ENCODE measurements around the gene SRC. TPM values are rescaled to one million over a fixed set of nuclear protein-coding genes. Genes with fewer than 3 reads are reported as not detected.
A peak's percentile ranks its signal among the peaks of the same experiment; 100 is the strongest.

Gene SRC
- total RNA-seq, 1 donor from 2014 or later, result 6.4 TPM

GRCh38 chr20:37373020-37373598 lies 27.2 kb downstream of the SRC start:
- Mint-ChIP-seq H3K4me3 (no peak overlapping the region), H3K27me3 (ENCODE audit: insufficient read depth) (no peaks in the 10 kb centered on the region), H3K4me1 (ENCODE audit: low read depth) (peaks cover 10% of the 10 kb centered on the region)

GRCh38 chr20:37375227-37375626 lies 29.3 kb downstream of the SRC start:
- Mint-ChIP-seq H3K4me3 (no peak overlapping the region), H3K9me3 (no peaks in the 10 kb centered on the region), H3K27me3 (ENCODE audit: insufficient read depth) (no peaks in the 10 kb centered on the region), H3K36me3 (ENCODE audit: low read depth) (no peaks in the 10 kb centered on the region), H3K4me1 (ENCODE audit: low read depth) (peaks cover 10% of the 10 kb centered on the region), H3K27ac (no peak overlapping the region)
- intact Hi-C loops (cut with micrococcal nuclease), result no loop called here
- DNase-seq (ENCODE audit: low spot score), result no peak

More at GRCh38 chr20:37373020-37373598, 27.2 kb downstream of the SRC start:
- H3K27ac Mint-ChIP-seq, result no peak overlapping the region
- H3K9me3 Mint-ChIP-seq, result no peaks in the 10 kb centered on the region
- no peak for DNase-seq (ENCODE audit: low spot score)
- no peaks in the 10 kb centered on the region for H3K36me3 Mint-ChIP-seq (ENCODE audit: low read depth)
- intact Hi-C loops (cut with micrococcal nuclease), result no loop called here

- peaks cover 10% of the 10 kb centered on the region for H3K4me1 Mint-ChIP-seq (ENCODE audit: low read depth)
- intact Hi-C loops (cut with micrococcal nuclease), result no loop called here
- no peaks in the 10 kb centered on the region for H3K9me3 Mint-ChIP-seq
- no peak for DNase-seq (ENCODE audit: low spot score)
- H3K27ac Mint-ChIP-seq, result no peak overlapping the region
- no peak overlapping the region for H3K4me3 Mint-ChIP-seq
- no peaks in the 10 kb centered on the region for H3K27me3 Mint-ChIP-seq (ENCODE audit: insufficient read depth)
- no peaks in the 10 kb centered on the region for H3K36me3 Mint-ChIP-seq (ENCODE audit: low read depth)
Measured at GRCh38 chr20:37376324-37376723, 30.4 kb downstream of the SRC start.

DNA sequence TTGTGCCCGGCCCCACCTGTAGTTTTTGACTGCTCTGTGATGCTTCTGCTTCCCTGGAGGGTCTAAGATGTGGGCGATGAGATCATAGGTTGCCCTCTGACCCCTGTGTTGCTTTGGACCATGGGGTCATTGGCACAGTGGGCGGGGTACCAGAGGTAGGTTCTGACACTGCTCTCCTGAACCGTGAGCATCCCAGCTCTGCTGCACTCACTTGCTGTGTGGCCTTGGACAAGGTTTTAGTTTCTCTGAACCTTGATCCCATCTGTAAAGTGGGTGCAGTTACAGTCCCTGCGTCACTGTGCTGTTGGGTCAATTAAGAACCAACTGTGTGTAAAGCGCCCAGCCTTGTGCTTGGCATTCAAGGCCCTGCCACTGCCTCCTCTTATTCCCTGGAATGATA lies 30.9 kb downstream of the SRC start:
- no peaks in the 10 kb centered on the region for H3K36me3 Mint-ChIP-seq (ENCODE audit: low read depth)
- H3K4me1 Mint-ChIP-seq (ENCODE audit: low read depth), result peaks cover 10% of the 10 kb centered on the region
- no peak overlapping the region for H3K4me3 Mint-ChIP-seq
- no peaks in the 10 kb centered on the region for H3K9me3 Mint-ChIP-seq
- no peak overlapping the region for H3K27ac Mint-ChIP-seq
- intact Hi-C loops (cut with micrococcal nuclease), result no loop called here
- H3K27me3 Mint-ChIP-seq (ENCODE audit: insufficient read depth), result no peaks in the 10 kb centered on the region
- no peak for DNase-seq (ENCODE audit: low spot score)

DNA sequence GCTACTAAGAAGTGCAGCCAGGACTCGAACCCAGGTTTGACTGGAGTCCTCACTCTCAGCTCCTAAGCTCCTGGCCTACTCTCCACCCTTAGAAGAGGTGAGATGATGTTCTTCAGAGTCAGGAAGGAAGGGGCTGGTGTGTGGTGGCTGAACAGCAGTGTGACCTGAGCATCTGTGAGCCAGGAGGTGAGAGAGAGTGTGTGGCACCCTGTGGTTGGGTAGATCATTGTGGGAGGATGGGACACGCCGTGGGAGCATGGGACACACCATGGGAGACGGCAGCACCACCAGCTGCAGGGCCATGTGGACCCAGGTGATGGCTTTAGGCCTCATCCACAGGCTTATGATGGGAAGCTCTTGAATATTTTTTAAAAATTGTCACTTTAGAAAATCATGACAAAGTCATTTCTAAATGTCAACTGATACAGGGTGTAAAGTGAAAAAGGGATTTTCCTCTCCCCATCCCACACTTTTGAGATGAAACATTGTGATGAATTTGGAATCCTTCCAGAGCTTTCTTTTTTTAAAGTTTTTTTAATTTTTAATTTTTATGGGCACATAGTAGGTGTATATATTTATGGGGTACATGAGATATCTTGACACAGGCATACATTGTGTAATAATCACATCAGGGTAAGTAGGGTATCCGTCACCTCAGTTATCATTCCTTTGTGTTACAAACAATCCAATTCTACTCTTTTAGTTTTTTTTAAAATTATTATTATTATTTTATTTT lies 31.6 kb downstream of the SRC start:
- Mint-ChIP-seq H3K36me3 (ENCODE audit: low read depth) (no peaks in the 10 kb centered on the region), H3K4me3 (no peak overlapping the region), H3K9me3 (no peaks in the 10 kb centered on the region), H3K27ac (peak overlapping the region; percentile 24), H3K4me1 (ENCODE audit: low read depth) (peaks cover 10% of the 10 kb centered on the region), H3K27me3 (ENCODE audit: insufficient read depth) (no peaks in the 10 kb centered on the region)
- DNase-seq (ENCODE audit: low spot score), result no peak
- intact Hi-C loops (cut with micrococcal nuclease), result no loop called here

- H3K4me1 Mint-ChIP-seq (ENCODE audit: low read depth), result peaks cover 10% of the 10 kb centered on the region
Measured at GRCh38 chr20:37378420-37378784, 32.5 kb downstream of the SRC start.

DNA sequence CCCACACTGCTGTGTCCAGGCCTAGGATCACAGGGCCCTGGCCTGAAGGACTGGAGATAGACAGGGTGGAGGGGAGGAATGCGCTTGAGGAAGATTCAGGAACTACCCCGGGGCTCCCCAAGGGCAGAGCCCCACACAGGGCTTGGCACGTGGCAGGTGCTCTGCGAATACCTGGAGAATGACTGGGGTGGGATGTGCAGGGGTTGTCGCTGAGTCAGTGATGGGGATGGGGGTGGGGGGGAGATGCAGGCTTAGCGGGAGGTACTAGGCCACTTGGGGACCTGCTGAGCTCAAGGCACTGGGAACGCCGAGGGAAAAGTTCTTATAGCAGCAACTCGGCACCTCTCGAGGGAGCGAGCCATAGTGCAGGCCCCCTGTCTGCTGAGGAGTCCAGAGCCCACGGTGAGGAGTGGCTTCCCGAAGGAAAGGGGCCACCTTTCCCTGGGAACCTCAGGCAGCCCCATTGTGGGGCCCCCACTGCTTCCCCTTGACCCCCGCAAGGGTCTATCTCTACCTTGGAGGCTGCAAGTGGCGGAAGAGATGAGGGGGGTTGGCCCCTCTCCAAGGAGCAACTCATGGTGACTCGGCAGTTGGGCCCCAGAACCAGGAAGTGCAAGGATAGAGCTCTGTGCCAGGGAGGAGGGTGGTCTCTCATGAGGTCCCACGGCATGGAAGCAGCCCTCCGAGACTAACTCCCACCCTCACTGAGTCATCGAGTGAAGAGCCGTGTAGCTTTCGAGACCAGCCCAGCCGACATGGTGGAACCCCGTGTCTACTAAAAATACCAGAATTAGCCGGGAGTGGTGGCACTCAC lies 33.1 kb downstream of the SRC start:
- DNase-seq (ENCODE audit: low spot score), result no peak
- Mint-ChIP-seq H3K36me3 (ENCODE audit: low read depth) (no peaks in the 10 kb centered on the region), H3K9me3 (no peaks in the 10 kb centered on the region), H3K27ac (no peak overlapping the region), H3K4me1 (ENCODE audit: low read depth) (peaks cover 10% of the 10 kb centered on the region), H3K27me3 (ENCODE audit: insufficient read depth) (peaks cover 4% of the 10 kb centered on the region), H3K4me3 (no peak overlapping the region)
- intact Hi-C loops (cut with micrococcal nuclease), result no loop called here

More at GRCh38 chr20:37378420-37378784, 32.5 kb downstream of the SRC start:
- Mint-ChIP-seq H3K27ac (no peak overlapping the region), H3K36me3 (ENCODE audit: low read depth) (no peaks in the 10 kb centered on the region), H3K4me3 (no peak overlapping the region), H3K9me3 (no peaks in the 10 kb centered on the region), H3K27me3 (ENCODE audit: insufficient read depth) (peaks cover 3% of the 10 kb centered on the region)
- intact Hi-C loops (cut with micrococcal nuclease), result no loop called here
- DNase-seq (ENCODE audit: low spot score), result no peak

GRCh38 chr20:37379967-37380828 lies 34.3 kb downstream of the SRC start:
- H3K9me3 Mint-ChIP-seq, result no peaks in the 10 kb centered on the region
- intact Hi-C loops (cut with micrococcal nuclease), result no loop called here
- H3K4me3 Mint-ChIP-seq, result no peak overlapping the region
- no peak overlapping the region for H3K27ac Mint-ChIP-seq
- no peak for DNase-seq (ENCODE audit: low spot score)
- H3K4me1 Mint-ChIP-seq (ENCODE audit: low read depth), result peaks cover 16% of the 10 kb centered on the region
- peaks cover 3% of the 10 kb centered on the region for H3K36me3 Mint-ChIP-seq (ENCODE audit: low read depth)
- peaks cover 9% of the 10 kb centered on the region for H3K27me3 Mint-ChIP-seq (ENCODE audit: insufficient read depth)

DNA sequence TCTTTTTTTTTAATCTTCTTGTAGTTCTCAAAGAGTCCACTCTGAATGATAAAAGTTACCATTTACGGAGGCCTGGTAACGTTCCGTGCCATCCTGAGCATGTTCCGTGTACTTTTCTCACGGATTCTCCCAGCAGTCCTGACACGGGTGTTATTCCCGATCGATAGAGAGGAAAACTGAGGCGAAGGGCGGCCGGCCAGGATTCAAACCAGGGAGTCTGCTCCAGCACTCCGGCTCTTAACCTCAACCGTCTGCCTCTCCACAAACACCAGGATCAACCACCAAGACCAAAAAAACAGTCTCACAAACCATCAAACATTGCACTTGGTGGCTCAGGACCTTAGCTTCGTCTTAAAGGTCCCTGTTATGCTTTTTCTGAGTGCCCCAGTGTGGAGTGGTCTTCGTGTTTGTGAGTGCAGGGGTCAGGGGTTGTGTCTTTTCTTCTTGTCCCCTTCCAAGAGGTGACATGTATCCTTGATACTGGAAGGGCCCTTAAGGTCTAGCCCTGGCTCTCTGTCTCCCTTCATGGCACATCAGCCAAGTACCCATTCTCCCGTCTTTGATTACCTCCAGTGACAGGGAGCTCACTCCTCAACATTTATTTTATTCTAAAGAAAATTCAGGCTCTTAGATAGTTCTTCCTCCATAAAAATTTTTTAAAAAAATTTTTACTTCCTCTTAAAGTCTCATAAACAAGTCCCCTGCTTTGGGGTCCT lies 35.1 kb downstream of the SRC start:
- H3K4me3 Mint-ChIP-seq, result no peak overlapping the region
- peaks cover 3% of the 10 kb centered on the region for H3K36me3 Mint-ChIP-seq (ENCODE audit: low read depth)
- DNase-seq (ENCODE audit: low spot score), result no peak
- peaks cover 9% of the 10 kb centered on the region for H3K27me3 Mint-ChIP-seq (ENCODE audit: insufficient read depth)
- intact Hi-C loops (cut with micrococcal nuclease), result no loop called here
- H3K9me3 Mint-ChIP-seq, result no peaks in the 10 kb centered on the region
- H3K4me1 Mint-ChIP-seq (ENCODE audit: low read depth), result peaks cover 16% of the 10 kb centered on the region
- no peak overlapping the region for H3K27ac Mint-ChIP-seq

DNA sequence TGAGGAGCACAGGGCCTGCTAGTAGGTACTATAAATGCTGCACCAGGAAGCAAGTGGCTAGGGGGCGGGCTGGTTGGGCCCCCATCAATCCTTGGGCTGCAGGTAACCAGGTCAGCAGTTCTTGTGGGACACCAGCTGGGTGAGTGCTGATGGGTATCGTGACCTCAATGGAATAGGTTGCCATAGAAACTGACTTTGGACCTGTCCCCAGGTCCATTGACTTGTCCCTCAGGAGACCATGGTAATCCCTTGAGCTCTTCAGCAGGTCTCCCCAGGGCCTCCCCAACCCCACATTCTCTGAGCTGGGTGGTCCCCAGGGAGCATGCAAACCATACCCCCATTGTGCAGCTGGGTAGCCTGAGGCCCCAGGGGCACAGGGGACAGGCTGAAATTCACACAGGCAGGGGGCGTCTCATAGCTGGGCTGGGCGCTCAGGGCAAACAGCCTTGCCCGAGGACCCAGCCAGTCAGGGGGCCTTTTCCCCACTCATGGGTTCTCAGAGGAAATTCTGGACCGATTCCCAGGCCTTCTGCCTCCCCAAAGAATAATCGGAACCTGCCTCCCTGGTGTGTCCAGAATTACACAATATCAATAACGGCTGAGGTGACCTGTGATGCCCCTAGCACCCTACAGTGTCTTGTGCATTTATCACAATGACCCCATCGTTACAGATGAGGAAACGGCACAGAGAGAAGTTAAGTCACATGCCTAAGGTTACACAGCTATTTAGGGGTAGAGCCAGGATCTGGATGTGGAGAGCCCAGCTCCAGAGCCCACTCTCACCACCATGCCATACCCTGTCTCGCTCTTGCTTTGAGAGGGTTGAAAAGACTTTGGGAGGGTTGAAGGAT lies 35.9 kb downstream of the SRC start:
- Mint-ChIP-seq H3K9me3 (no peaks in the 10 kb centered on the region), H3K4me1 (ENCODE audit: low read depth) (peaks cover 14% of the 10 kb centered on the region), H3K4me3 (no peak overlapping the region), H3K27ac (no peak overlapping the region), H3K27me3 (ENCODE audit: insufficient read depth) (peaks cover 9% of the 10 kb centered on the region), H3K36me3 (ENCODE audit: low read depth) (peaks cover 3% of the 10 kb centered on the region)
- intact Hi-C loops (cut with micrococcal nuclease), result no loop called here
- no peak for DNase-seq (ENCODE audit: low spot score)

GRCh38 chr20:37382482-37383120 lies 36.7 kb downstream of the SRC start:
- H3K4me3 Mint-ChIP-seq, result peak overlapping the region; percentile 23
- intact Hi-C loops (cut with micrococcal nuclease), result no loop called here
- peaks cover 3% of the 10 kb centered on the region for H3K36me3 Mint-ChIP-seq (ENCODE audit: low read depth)
- no peak for DNase-seq (ENCODE audit: low spot score)
- H3K27ac Mint-ChIP-seq, result no peak overlapping the region
- H3K9me3 Mint-ChIP-seq, result no peaks in the 10 kb centered on the region
- H3K4me1 Mint-ChIP-seq (ENCODE audit: low read depth), result peaks cover 6% of the 10 kb centered on the region
- peaks cover 9% of the 10 kb centered on the region for H3K27me3 Mint-ChIP-seq (ENCODE audit: insufficient read depth)
